ENCODE results near the gene YPEL1. TPM values are rescaled to one million over a fixed set of nuclear protein-coding genes. Genes with fewer than 3 reads are reported as not detected.

Gene YPEL1
- total RNA-seq, 2 donors from 2014 or later, result 2.9 to 16.2 TPM

- peak; percentile 87 for DNase-seq (ENCODE audit: low spot score)
- Histone ChIP-seq H3K36me3 (no peaks in the 10 kb centered on the region), H3K27me3 (replicated peaks; ENCODE audit: insufficient read depth) (no peaks in the 10 kb centered on the region), H3K4me3 (peak overlapping the region; percentile 28 to 31), H3K27ac (no peak overlapping the region), H3K9me3 (no peaks in the 10 kb centered on the region), H3K4me1 (replicated peaks) (peaks cover 3% of the 10 kb centered on the region)
- WGBS, result under 1% methylated on average over 44 of the region's 44 CpGs
- intact Hi-C loops (cut with DNase I), result no loop called here
- no peak for TF ChIP-seq POLR2A (IDR thresholded peaks at IDR 0.05)
- peak; percentile 79 for TF ChIP-seq POLR2AphosphoS5 (IDR thresholded peaks at IDR 0.05)
Observed at GRCh38 chr22:21652010-21652546, 83.5 kb downstream of the YPEL1 start.

GRCh38 chr22:21651521-21652009, 84.0 kb downstream of the YPEL1 start:
- no peaks in the 10 kb centered on the region for H3K9me3 ChIP-seq
- TF ChIP-seq POLR2A (IDR thresholded peaks at IDR 0.05) (no peak), CTCF (IDR thresholded peaks at IDR 0.05) (no peak), POLR2AphosphoS5 (IDR thresholded peaks at IDR 0.05) (no peak)
- no peaks in the 10 kb centered on the region for H3K27me3 ChIP-seq (replicated peaks; ENCODE audit: insufficient read depth)
- intact Hi-C loops (cut with DNase I), result no loop called here
- no peak for DNase-seq (ENCODE audit: low spot score)
- WGBS, result under 1% methylated on average over 29 of the region's 29 CpGs
- H3K4me1 ChIP-seq (replicated peaks), result peaks cover 3% of the 10 kb centered on the region
- H3K4me3 ChIP-seq, result peak overlapping the region; percentile 28 to 31
- H3K27ac ChIP-seq, result no peak overlapping the region
- no peaks in the 10 kb centered on the region for H3K36me3 ChIP-seq

GRCh38 chr22:21650823-21651520, 84.6 kb downstream of the YPEL1 start:
- Histone ChIP-seq H3K9me3 (no peaks in the 10 kb centered on the region), H3K36me3 (no peaks in the 10 kb centered on the region), H3K4me3 (peak overlapping the region in 1 of 2 donors; percentile 31), H3K27me3 (replicated peaks; ENCODE audit: insufficient read depth) (no peaks in the 10 kb centered on the region), H3K4me1 (replicated peaks) (peaks cover 3% of the 10 kb centered on the region), H3K27ac (no peak overlapping the region)
- TF ChIP-seq CTCF (IDR thresholded peaks at IDR 0.05) (no peak), POLR2A (IDR thresholded peaks at IDR 0.05) (no peak), POLR2AphosphoS5 (IDR thresholded peaks at IDR 0.05) (no peak)
- intact Hi-C loops (cut with DNase I), result no loop called here
- 21% methylated on average over 6 of the region's 6 CpGs for WGBS
- no peak for DNase-seq (ENCODE audit: low spot score)

- TF ChIP-seq POLR2AphosphoS5 (IDR thresholded peaks at IDR 0.05) (no peak), CTCF (IDR thresholded peaks at IDR 0.05) (no peak), POLR2A (IDR thresholded peaks at IDR 0.05) (no peak)
- Histone ChIP-seq H3K36me3 (no peaks in the 10 kb centered on the region), H3K4me3 (no peak overlapping the region), H3K27ac (no peak overlapping the region), H3K27me3 (replicated peaks; ENCODE audit: insufficient read depth) (no peaks in the 10 kb centered on the region), H3K4me1 (replicated peaks) (peaks cover 3% of the 10 kb centered on the region), H3K9me3 (no peaks in the 10 kb centered on the region)
- intact Hi-C loops (cut with DNase I), result no loop called here
- WGBS, result 93% methylated on average over 7 of the region's 7 CpGs
- DNase-seq (ENCODE audit: low spot score), result no peak
Observed at GRCh38 chr22:21650280-21650679, 85.3 kb downstream of the YPEL1 start.

MicroRNAs encoded within 50 kb of the gene (microRNA counts, 767-probe panel; counts per million panel counts)
- microRNA hsa-miR-130b-3p, result 1,014 to 2,201 counts per million in 2 donors
- 0 to 431 counts per million in 2 donors for microRNA hsa-miR-301b

Small RNA genes lying within 50 kb of the gene (microRNA-seq; reads per million reads assigned to microRNA genes)
- gene MIR130B (143 reads per million, percentile 76 among the genes with 10 or more reads in this experiment), gene MIR301B (not detected)

Small RNA genes lying within 50 kb of the gene (small RNA-seq; reads per million reads assigned to genes)
- gene MIR301B (0.50 to 0.84 reads per million in 2 donors), gene RN7SL280P (0 reads per million in 2 donors)

Other genes with a start within 250 kb of the YPEL1 start
- gene RIMBP3C, start 184.3 kb downstream of the YPEL1 start, total RNA-seq, result 1 to 10 TPM in 1 of 2 donors, under 1 TPM in 1; 0.14 to 6.4 TPM
- gene UBE2L3, start 168.1 kb downstream of the YPEL1 start, total RNA-seq, result 10 to 100 TPM; 61.7 to 78.1 TPM
- 10 to 100 TPM; 44.9 to 74.1 TPM for gene YDJC, start 105.8 kb downstream of the YPEL1 start, total RNA-seq
- 1 to 10 TPM in 1 of 2 donors, under 1 TPM in 1; 0.27 to 3.1 TPM for gene CCDC116, start 103.0 kb downstream of the YPEL1 start, total RNA-seq
- 10 to 100 TPM; 30.5 to 87.2 TPM for gene SDF2L1, start 93.5 kb downstream of the YPEL1 start, total RNA-seq
- gene PPIL2, start 69.8 kb downstream of the YPEL1 start, total RNA-seq, result 10 to 100 TPM; 45.4 to 63.2 TPM
- 10 to 100 TPM; 89.6 to 92.1 TPM for gene MAPK1, start 131.9 kb upstream of the YPEL1 start, total RNA-seq
- 10 to 100 TPM; 16.8 to 31.6 TPM for gene PPM1F, start 217.1 kb upstream of the YPEL1 start, total RNA-seq
- 10 to 100 TPM; 25.2 to 60.6 TPM for gene TOP3B, start 247.0 kb upstream of the YPEL1 start, total RNA-seq